Measurements from ENCODE around the gene HNRNPD. TPM values are rescaled to one million over a fixed set of nuclear protein-coding genes. Genes with fewer than 3 reads are reported as not detected.

The HNRNPD gene
- total and polyA plus RNA-seq, 10 of the 15 experiments (the other 5 are each of a cell fraction or from before 2014, with no cell fraction given), result 76.6 to 882 (median 265) TPM

- TF ChIP-seq CEBPZ (IDR thresholded peaks at IDR 0.05; ENCODE audit: low read depth, low read length) (no peak), ZNF687 (IDR thresholded peaks at IDR 0.05) (no peak), CEBPB (IDR thresholded peaks at IDR 0.05; ENCODE audit: borderline replicate concordance in 1 of 2, low read depth in 2 of 2, low read length in 2 of 2) (no peak)
Measured at GRCh38 chr4:82373816-82374625, at the start of gene HNRNPD (continued).
